H9 (cell line): ENCODE results near the gene FREM1. TPM values are rescaled to one million over a fixed set of nuclear protein-coding genes. Genes with fewer than 3 reads are reported as not detected.
A peak's percentile ranks its signal among the peaks of the same experiment; 100 is the strongest.

Source experiments
- DNase-seq: peaks from one replicate; pipeline ENCODE4 v3.0.0-alpha.2; 2017
- H2AFZ ChIP-seq: one replicate; pipeline ENCODE4 v1.6.1; 2013; ENCODE audit warnings: mild to moderate bottlenecking, low read length, control low read depth, moderate library complexity
- H2AK5ac ChIP-seq: 2 replicates; pipeline ENCODE4 v1.6.1; 2013; ENCODE audit warnings: low read length, control low read depth, mixed read lengths; ENCODE audit not compliant: insufficient read length
- H2BK120ac ChIP-seq: one replicate; pipeline ENCODE4 v1.6.1; 2013; ENCODE audit warnings: low read depth, mild to moderate bottlenecking, low read length, control low read depth, inconsistent platforms; ENCODE audit not compliant: poor library complexity, severe bottlenecking
- H2BK12ac ChIP-seq: 2 replicates; pipeline ENCODE4 v1.6.1; 2013; ENCODE audit warnings: low read length, control low read depth, mixed read lengths, low read depth; ENCODE audit not compliant: insufficient read length
- H2BK15ac ChIP-seq: 2 replicates; pipeline ENCODE4 v1.6.1; 2013; ENCODE audit warnings: low read depth, low read length, control low read depth
- H2BK20ac ChIP-seq: one replicate; pipeline ENCODE4 v1.6.1; 2013; ENCODE audit warnings: low read depth, mild to moderate bottlenecking, low read length, control low read depth, inconsistent platforms; ENCODE audit not compliant: poor library complexity, severe bottlenecking
- H2BK5ac ChIP-seq: 2 replicates; pipeline ENCODE4 v1.6.1; 2013; ENCODE audit warnings: low read length, control low read depth, mixed read lengths; ENCODE audit not compliant: insufficient read length
- H3K14ac ChIP-seq: 2 replicates; pipeline ENCODE4 v1.6.1; 2013; ENCODE audit warnings: low read length, control low read depth; ENCODE audit not compliant: insufficient read depth
- H3K18ac ChIP-seq: 2 replicates; pipeline ENCODE4 v1.6.1; 2013; ENCODE audit warnings: low read depth, mild to moderate bottlenecking, mixed read lengths, low read length, control low read depth; ENCODE audit not compliant: insufficient read length
- H3K23ac ChIP-seq: 2 replicates; pipeline ENCODE4 v1.6.1; 2013; ENCODE audit warnings: low read length, control low read depth, mixed read lengths, low read depth; ENCODE audit not compliant: insufficient read length
- H3K23me2 ChIP-seq: 2 replicates; pipeline ENCODE4 v1.6.1; 2013; ENCODE audit warnings: low read depth, mild to moderate bottlenecking, mixed read lengths, low read length, control low read depth; ENCODE audit not compliant: insufficient read length, poor library complexity, severe bottlenecking
- H3K27ac ChIP-seq: 2 replicates; pipeline ENCODE4 v1.5.1; 2013; ENCODE audit warnings: low read length, control low read depth, mixed read lengths, low read depth; ENCODE audit not compliant: insufficient read length
- H3K27me3 ChIP-seq: 2 replicates; pipeline ENCODE4 v1.6.1; 2013; ENCODE audit warnings: low read length, control low read depth, inconsistent platforms; ENCODE audit not compliant: insufficient read depth
- H3K4ac ChIP-seq: 2 replicates; pipeline ENCODE4 v1.6.1; 2013; ENCODE audit warnings: low read depth, mild to moderate bottlenecking, control low read depth, inconsistent platforms, low read length, moderate library complexity
- H3K4me1 ChIP-seq: 2 replicates; pipeline ENCODE4 v1.6.1; 2013; ENCODE audit warnings: low read length, control low read depth, inconsistent platforms; ENCODE audit not compliant: insufficient read depth
- H3K4me2 ChIP-seq: 2 replicates; pipeline ENCODE4 v1.6.1; 2013; ENCODE audit warnings: low read length, control low read depth, mixed read lengths; ENCODE audit not compliant: insufficient read length, insufficient read depth
- H3K56ac ChIP-seq: 2 replicates; pipeline ENCODE4 v1.6.1; 2013; ENCODE audit warnings: low read depth, mild to moderate bottlenecking, mixed read lengths, low read length, control low read depth; ENCODE audit not compliant: insufficient read length
- H3K79me1 ChIP-seq: 2 replicates; pipeline ENCODE4 v1.6.1; 2013; ENCODE audit warnings: low read depth, mild to moderate bottlenecking, moderate library complexity, low read length, control low read depth, inconsistent platforms; ENCODE audit not compliant: insufficient read depth, poor library complexity, severe bottlenecking
- H3K79me2 ChIP-seq: 2 replicates; pipeline ENCODE4 v1.6.1; 2013; ENCODE audit warnings: low read length, control low read depth, inconsistent platforms; ENCODE audit not compliant: insufficient read depth
- H3K9ac ChIP-seq: 2 replicates; pipeline ENCODE4 v1.6.1; 2013; ENCODE audit warnings: low read length, control low read depth, mixed read lengths; ENCODE audit not compliant: insufficient read length; ENCODE audit errors: extremely low read depth
- H3K9me3 ChIP-seq: one replicate; pipeline ENCODE4 v1.6.1; 2013; ENCODE audit warnings: low read depth, low read length, inconsistent platforms; ENCODE audit not compliant: control insufficient read depth
- H3T11ph ChIP-seq: one replicate; pipeline ENCODE4 v1.6.1; 2013; ENCODE audit warnings: mild to moderate bottlenecking, low read length, control low read depth, inconsistent platforms
- H4K20me1 ChIP-seq: one replicate; pipeline ENCODE4 v1.6.1; 2013; ENCODE audit not compliant: control insufficient read depth, insufficient read length, insufficient read depth
- H4K5ac ChIP-seq: 2 replicates; pipeline ENCODE4 v1.6.1; 2013; ENCODE audit warnings: low read depth, mild to moderate bottlenecking, mixed read lengths, low read length, control low read depth; ENCODE audit not compliant: insufficient read length
- H4K8ac ChIP-seq: replicated peaks from 2 replicates; pipeline ENCODE4 v1.6.1; 2013; ENCODE audit warnings: low read length, control low read depth, mixed read lengths, low read depth; ENCODE audit not compliant: insufficient read length
- H4K91ac ChIP-seq: 2 replicates; pipeline ENCODE4 v1.6.1; 2013; ENCODE audit warnings: low read depth, mild to moderate bottlenecking, moderate library complexity, mixed read lengths, low read length, control low read depth; ENCODE audit not compliant: insufficient read length
- H3K27ac Mint-ChIP-seq, 3 experiments: 2 replicates in 2 of 3; 3 replicates in 1 of 3; pipeline ENCODE4 v1.8.0; 2020 to 2021; ENCODE audit warnings: mixed read lengths in 3 of 3, mild to moderate bottlenecking in 1 of 3, moderate library complexity in 1 of 3
- H3K27me3 Mint-ChIP-seq: 2 replicates; pipeline ENCODE4 v1.8.0; 2021; ENCODE audit warnings: low read depth, mild to moderate bottlenecking, moderate library complexity, mixed read lengths
- H3K36me3 Mint-ChIP-seq, 3 experiments: 2 replicates in 2 of 3; 3 replicates in 1 of 3; pipeline ENCODE4 v1.8.0; 2020 to 2021; ENCODE audit warnings: low read depth in 3 of 3, mixed read lengths in 3 of 3; ENCODE audit not compliant: insufficient read depth in 1 of 3
- H3K4me1 Mint-ChIP-seq, 2 experiments: 2 replicates each; pipeline ENCODE4 v1.8.0; 2020; ENCODE audit warnings: mixed read lengths in 2 of 2
- H3K4me3 Mint-ChIP-seq, 2 experiments: 2 replicates in 1 of 2; 3 replicates in 1 of 2; pipeline ENCODE4 v1.8.0; 2020 to 2021; ENCODE audit warnings: mild to moderate bottlenecking in 2 of 2, mixed read lengths in 2 of 2, moderate library complexity in 1 of 2
- H3K9me3 Mint-ChIP-seq, 2 experiments: 2 replicates in 1 of 2; 3 replicates in 1 of 2; pipeline ENCODE4 v1.8.0; 2020; ENCODE audit warnings: mild to moderate bottlenecking in 2 of 2, mixed read lengths in 2 of 2, moderate library complexity in 1 of 2
- WGBS: extraction: QIAGEN DNeasy Blood & Tissue Kit; methylation state at CpG from one replicate; pipeline ENCODE4 v1.1.7; 2013; ENCODE audit warnings: missing lambda C conversion rate, low lambda C conversion rate, mixed read lengths; ENCODE audit not compliant: insufficient read length; ENCODE audit errors: extremely low coverage; 5-methylcytosine and 5-hydroxymethylcytosine counted together
- total RNA-seq: library from RNA; stranded (reverse); gene quantifications from 2 replicates; pipeline ENCODE4 v1.2.1, GENCODE V29; 2021
- TF ChIP-seq, protein P1 (sequence below): fragments of 200-600 bp; sonication (generic); conservative IDR thresholded peaks from 3 replicates; pipeline ENCODE4 v1.8.0; 2021; ENCODE audit warnings: antibody characterized with exemption, mild to moderate bottlenecking

FREM1 gene
- total RNA-seq, 1 experiment from 2014 or later = 0.44 TPM

GRCh38 chr9:14868772-14869583, 41.2 kb downstream of the FREM1 start:
- no peaks in the 10 kb centered on the region for H3K79me1 ChIP-seq
- H2BK120ac ChIP-seq = no peak overlapping the region
- H4K20me1 ChIP-seq = no peaks in the 10 kb centered on the region
- H4K8ac ChIP-seq = no peak overlapping the region
- H3K4me3 Mint-ChIP-seq = no peak overlapping the region
- H3K4ac ChIP-seq = no peak overlapping the region
- no peaks in the 10 kb centered on the region for H3K79me2 ChIP-seq
- H3K9me3 Mint-ChIP-seq = peaks cover 4 to 7% of the 10 kb centered on the region in 2 experiments; a peak in 4 of 5 replicates
- H3K18ac ChIP-seq = no peak overlapping the region
- H2BK15ac ChIP-seq = no peak overlapping the region
- H3K27me3 ChIP-seq = no peaks in the 10 kb centered on the region
- TF ChIP-seq, protein P1, sequence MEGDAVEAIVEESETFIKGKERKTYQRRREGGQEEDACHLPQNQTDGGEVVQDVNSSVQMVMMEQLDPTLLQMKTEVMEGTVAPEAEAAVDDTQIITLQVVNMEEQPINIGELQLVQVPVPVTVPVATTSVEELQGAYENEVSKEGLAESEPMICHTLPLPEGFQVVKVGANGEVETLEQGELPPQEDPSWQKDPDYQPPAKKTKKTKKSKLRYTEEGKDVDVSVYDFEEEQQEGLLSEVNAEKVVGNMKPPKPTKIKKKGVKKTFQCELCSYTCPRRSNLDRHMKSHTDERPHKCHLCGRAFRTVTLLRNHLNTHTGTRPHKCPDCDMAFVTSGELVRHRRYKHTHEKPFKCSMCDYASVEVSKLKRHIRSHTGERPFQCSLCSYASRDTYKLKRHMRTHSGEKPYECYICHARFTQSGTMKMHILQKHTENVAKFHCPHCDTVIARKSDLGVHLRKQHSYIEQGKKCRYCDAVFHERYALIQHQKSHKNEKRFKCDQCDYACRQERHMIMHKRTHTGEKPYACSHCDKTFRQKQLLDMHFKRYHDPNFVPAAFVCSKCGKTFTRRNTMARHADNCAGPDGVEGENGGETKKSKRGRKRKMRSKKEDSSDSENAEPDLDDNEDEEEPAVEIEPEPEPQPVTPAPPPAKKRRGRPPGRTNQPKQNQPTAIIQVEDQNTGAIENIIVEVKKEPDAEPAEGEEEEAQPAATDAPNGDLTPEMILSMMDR = no peak
- no peak overlapping the region for H3K56ac ChIP-seq
- H3K36me3 Mint-ChIP-seq = peaks cover 0 to 2% (median 0%) of the 10 kb centered on the region in 3 experiments; a peak in 3 of 7 replicates
- no peak overlapping the region for H2BK20ac ChIP-seq
- H3K9me3 ChIP-seq = no peaks in the 10 kb centered on the region
- no peak overlapping the region for H3K23ac ChIP-seq
- H3K27ac Mint-ChIP-seq = peak overlapping the region in 2 of 3 experiments; percentile 50 to 84; a peak in 1 of 7 replicates
- no peak overlapping the region for H3K27ac ChIP-seq
- no peak overlapping the region for H2AFZ ChIP-seq
- H3K4me1 ChIP-seq = no peaks in the 10 kb centered on the region
- peaks cover 2 to 9% of the 10 kb centered on the region in 2 experiments; a peak in 2 of 4 replicates for H3K4me1 Mint-ChIP-seq
- H4K91ac ChIP-seq = no peak overlapping the region
- H2BK5ac ChIP-seq = no peak overlapping the region
- WGBS = no CpG with 5 or more reads among the region's 16 CpGs
- no peak overlapping the region for H2AK5ac ChIP-seq
- no peak overlapping the region for H3K4me2 ChIP-seq
- no peak overlapping the region for H4K5ac ChIP-seq
- H3K23me2 ChIP-seq = no peaks in the 10 kb centered on the region
- H3K27me3 Mint-ChIP-seq = no peaks in the 10 kb centered on the region
- no peak overlapping the region for H3K14ac ChIP-seq
- no peak for DNase-seq
- no peak overlapping the region for H2BK12ac ChIP-seq
- H3T11ph ChIP-seq = no peak overlapping the region
- H3K9ac ChIP-seq = no peak overlapping the region
